ENCODE data around the gene RACK1. TPM values are rescaled to one million over a fixed set of nuclear protein-coding genes. Genes with fewer than 3 reads are reported as not detected.
A peak's percentile ranks its signal among the peaks of the same experiment; 100 is the strongest.

RACK1 gene
- total RNA-seq, 1 donor from 2014 or later, result 4,909 TPM

GRCh38 chr5:181246276-181247049, 2.8 kb upstream of the RACK1 start:
- TF ChIP-seq CTCF (IDR thresholded peaks at IDR 0.05; ENCODE audit: insufficient read depth, low read length, poor library complexity, severe bottlenecking), result no peak
- Histone ChIP-seq H3K4me3 (ENCODE audit: low read depth, low read length) (peak overlapping the region; percentile 76), H3K27me3 (ENCODE audit: control insufficient read depth, insufficient read depth, low read length) (no peaks in the 10 kb centered on the region), H3K36me3 (ENCODE audit: control insufficient read depth, insufficient read depth, low read length) (peaks cover 1% of the 10 kb centered on the region)
- peak; percentile 23 for DNase-seq (ENCODE audit: low read depth)

- no peak for DNase-seq (ENCODE audit: low read depth)
- Histone ChIP-seq H3K4me3 (ENCODE audit: low read depth, low read length) (peak overlapping the region; percentile 76), H3K36me3 (ENCODE audit: control insufficient read depth, insufficient read depth, low read length) (peaks cover 1% of the 10 kb centered on the region), H3K27me3 (ENCODE audit: control insufficient read depth, insufficient read depth, low read length) (no peaks in the 10 kb centered on the region)
- no peak for TF ChIP-seq CTCF (IDR thresholded peaks at IDR 0.05; ENCODE audit: insufficient read depth, low read length, poor library complexity, severe bottlenecking)
Measured at GRCh38 chr5:181245427-181246275, 1.9 kb upstream of the RACK1 start.

- Histone ChIP-seq H3K36me3 (ENCODE audit: control insufficient read depth, insufficient read depth, low read length) (peaks cover 2% of the 10 kb centered on the region), H3K27me3 (ENCODE audit: control insufficient read depth, insufficient read depth, low read length) (no peaks in the 10 kb centered on the region), H3K4me3 (ENCODE audit: low read depth, low read length) (peak overlapping the region; percentile 78)
- no peak for TF ChIP-seq CTCF (IDR thresholded peaks at IDR 0.05; ENCODE audit: insufficient read depth, low read length, poor library complexity, severe bottlenecking)
- DNase-seq (ENCODE audit: low read depth), result no peak
Measured at GRCh38 chr5:181243018-181243563, 615 bp downstream of the RACK1 start.

GRCh38 chr5:181242031-181242451, 1.7 kb downstream of the RACK1 start:
- no peak for TF ChIP-seq CTCF (IDR thresholded peaks at IDR 0.05; ENCODE audit: insufficient read depth, low read length, poor library complexity, severe bottlenecking)
- Histone ChIP-seq H3K36me3 (ENCODE audit: control insufficient read depth, insufficient read depth, low read length) (peaks cover 8% of the 10 kb centered on the region), H3K27me3 (ENCODE audit: control insufficient read depth, insufficient read depth, low read length) (no peaks in the 10 kb centered on the region), H3K4me3 (ENCODE audit: low read depth, low read length) (peak overlapping the region; percentile 78)
- no peak for DNase-seq (ENCODE audit: low read depth)

GRCh38 chr5:181241393-181241975, 2.2 kb downstream of the RACK1 start:
- H3K36me3 ChIP-seq (ENCODE audit: control insufficient read depth, insufficient read depth, low read length), result peaks cover 11% of the 10 kb centered on the region
- H3K27me3 ChIP-seq (ENCODE audit: control insufficient read depth, insufficient read depth, low read length), result no peaks in the 10 kb centered on the region
- H3K4me3 ChIP-seq (ENCODE audit: low read depth, low read length), result peak overlapping the region; percentile 7
- TF ChIP-seq CTCF (IDR thresholded peaks at IDR 0.05; ENCODE audit: insufficient read depth, low read length, poor library complexity, severe bottlenecking), result no peak
- DNase-seq (ENCODE audit: low read depth), result peak; percentile 48

Measured in kidney epithelial cell (primary cell).